WTC11 (cell line): ENCODE results near the gene MDN1. TPM values are rescaled to one million over a fixed set of nuclear protein-coding genes. Genes with fewer than 3 reads are reported as not detected.

ENCODE experiments used
- ATAC-seq: fragments of 200-7000 bp; cut with Tn5 transposase; 2 replicates; pipeline ENCODE4 v1.10.0; 2021; ENCODE audit warnings: mild to moderate bottlenecking, moderate library complexity
- CTCF ChIA-PET: fragments of 300-600 bp; sonication (Branson Sonifier 250); formaldehyde crosslinking; loops from one replicate; lab custom pipeline; 2021; ENCODE audit warnings: antibody characterized with exemption; lab: Charles Lee
- POLR2A ChIA-PET: fragments of 350-600 bp; sonication (Branson Sonifier 250); formaldehyde crosslinking; loops from one replicate; lab custom pipeline; 2021; ENCODE audit warnings: antibody characterized with exemption; lab: Charles Lee
- DNase-seq: peaks from one replicate; pipeline ENCODE4 v3.0.0; 2021; ENCODE audit warnings: low spot score
- H3K27ac Mint-ChIP-seq: 2 replicates; pipeline ENCODE4 v1.8.0; 2021; ENCODE audit warnings: mixed read lengths
- H3K27me3 Mint-ChIP-seq: 2 replicates; pipeline ENCODE4 v1.8.0; 2021; ENCODE audit warnings: low read depth, mild to moderate bottlenecking, moderate library complexity, mixed read lengths
- H3K36me3 Mint-ChIP-seq: 2 replicates; pipeline ENCODE4 v1.8.0; 2021; ENCODE audit warnings: mixed read lengths
- H3K4me1 Mint-ChIP-seq: 2 replicates; pipeline ENCODE4 v1.8.0; 2022; ENCODE audit warnings: mixed read lengths
- H3K4me3 Mint-ChIP-seq: 2 replicates; pipeline ENCODE4 v1.8.0; 2021; ENCODE audit warnings: mild to moderate bottlenecking, moderate library complexity, mixed read lengths
- H3K9me3 Mint-ChIP-seq: 2 replicates; pipeline ENCODE4 v1.8.0; 2021; ENCODE audit warnings: mixed read lengths
- NFE2L1 ChIP-seq: sonication (generic); formaldehyde crosslinking; IDR thresholded peaks from 2 replicates; pipeline ENCODE4 v1.8.1; 2023; ENCODE audit warnings: missing genetic modification reagents
- NR1H2 ChIP-seq: sonication (generic); formaldehyde crosslinking; IDR thresholded peaks from 2 replicates; pipeline ENCODE4 v1.9.0; 2021; ENCODE audit warnings: mild to moderate bottlenecking, moderate library complexity, missing genetic modification reagents
- TEAD1 ChIP-seq: sonication (generic); formaldehyde crosslinking; IDR thresholded peaks from 2 replicates; pipeline ENCODE4 v1.8.0; 2022; ENCODE audit warnings: mild to moderate bottlenecking, missing genetic modification reagents
- ZNF138 ChIP-seq: sonication (generic); formaldehyde crosslinking; conservative IDR thresholded peaks from 2 replicates; pipeline ENCODE4 v1.8.1; 2022; ENCODE audit warnings: mild to moderate bottlenecking, moderate library complexity, missing genetic modification reagents
- ZNF317 ChIP-seq: sonication (generic); formaldehyde crosslinking; IDR thresholded peaks from 2 replicates; pipeline ENCODE4 v1.8.1; 2023; ENCODE audit warnings: low read depth, mild to moderate bottlenecking, moderate library complexity, missing genetic modification reagents, borderline replicate concordance
- total RNA-seq: library from RNA; stranded (reverse); gene quantifications from 3 replicates; pipeline ENCODE4 v1.2.3, GENCODE V29; 2021
- TF ChIP-seq, protein P1 (sequence below): sonication (generic); formaldehyde crosslinking; IDR thresholded peaks from 2 replicates; pipeline ENCODE4 v1.8.0; 2023; ENCODE audit warnings: missing genetic modification reagents, mild to moderate bottlenecking, borderline replicate concordance
- TF ChIP-seq, protein P2 (sequence below): fragments of 250-450 bp; sonication (Bioruptor Pico); conservative IDR thresholded peaks from 2 replicates; pipeline ENCODE4 v1.9.0; 2021; ENCODE audit warnings: mild to moderate bottlenecking
- TF ChIP-seq, protein P3 (sequence below): fragments of 200-600 bp; IDR thresholded peaks from 2 replicates; pipeline ENCODE4 v1.8.0; 2022; ENCODE audit warnings: antibody characterized with exemption
- TF ChIP-seq, protein P4 (sequence below): sonication (generic); formaldehyde crosslinking; IDR thresholded peaks from 2 replicates; pipeline ENCODE4 v1.8.1; 2023; ENCODE audit warnings: mild to moderate bottlenecking, missing genetic modification reagents, borderline replicate concordance

The MDN1 gene
- total RNA-seq, 1 experiment from 2014 or later, result 195 TPM

DNA sequence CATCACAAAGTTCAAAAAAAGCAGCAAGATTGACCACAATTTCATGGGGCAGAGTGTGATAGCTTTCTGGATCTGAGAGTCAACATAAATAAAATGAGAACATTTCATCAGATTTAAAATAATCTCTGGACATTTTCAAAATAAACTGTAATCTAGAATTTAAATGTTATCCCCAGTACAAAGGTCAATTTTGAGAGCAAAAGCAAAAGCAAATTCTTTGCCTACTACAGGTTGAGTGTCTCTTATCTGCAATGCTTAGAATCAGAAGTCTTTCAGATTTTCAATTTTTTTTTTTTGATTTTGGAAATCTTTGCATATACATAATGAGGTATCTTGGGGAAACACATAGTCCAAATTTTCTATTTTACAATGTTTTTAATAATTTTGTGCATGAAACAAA, 113.5 kb downstream of the MDN1 start:
- no peaks in the 10 kb centered on the region for H3K9me3 Mint-ChIP-seq

More for the DNA sequence above, 113.5 kb downstream of the MDN1 start:
- ChIA-PET CTCF (no interaction called here), POLR2A (no interaction called here)
- Mint-ChIP-seq H3K27me3 (no peaks in the 10 kb centered on the region), H3K27ac (no peak overlapping the region; the same call in 1 of the 2 replicates), H3K4me3 (no peak overlapping the region), H3K4me1 (no peaks in the 10 kb centered on the region), H3K36me3 (peaks cover 89% of the 10 kb centered on the region)
- TF ChIP-seq ZNF138 (CRISPR knock-in tag), result no peak
- no peak for TF ChIP-seq ZNF317 (CRISPR knock-in tag)
- TF ChIP-seq, protein P1, sequence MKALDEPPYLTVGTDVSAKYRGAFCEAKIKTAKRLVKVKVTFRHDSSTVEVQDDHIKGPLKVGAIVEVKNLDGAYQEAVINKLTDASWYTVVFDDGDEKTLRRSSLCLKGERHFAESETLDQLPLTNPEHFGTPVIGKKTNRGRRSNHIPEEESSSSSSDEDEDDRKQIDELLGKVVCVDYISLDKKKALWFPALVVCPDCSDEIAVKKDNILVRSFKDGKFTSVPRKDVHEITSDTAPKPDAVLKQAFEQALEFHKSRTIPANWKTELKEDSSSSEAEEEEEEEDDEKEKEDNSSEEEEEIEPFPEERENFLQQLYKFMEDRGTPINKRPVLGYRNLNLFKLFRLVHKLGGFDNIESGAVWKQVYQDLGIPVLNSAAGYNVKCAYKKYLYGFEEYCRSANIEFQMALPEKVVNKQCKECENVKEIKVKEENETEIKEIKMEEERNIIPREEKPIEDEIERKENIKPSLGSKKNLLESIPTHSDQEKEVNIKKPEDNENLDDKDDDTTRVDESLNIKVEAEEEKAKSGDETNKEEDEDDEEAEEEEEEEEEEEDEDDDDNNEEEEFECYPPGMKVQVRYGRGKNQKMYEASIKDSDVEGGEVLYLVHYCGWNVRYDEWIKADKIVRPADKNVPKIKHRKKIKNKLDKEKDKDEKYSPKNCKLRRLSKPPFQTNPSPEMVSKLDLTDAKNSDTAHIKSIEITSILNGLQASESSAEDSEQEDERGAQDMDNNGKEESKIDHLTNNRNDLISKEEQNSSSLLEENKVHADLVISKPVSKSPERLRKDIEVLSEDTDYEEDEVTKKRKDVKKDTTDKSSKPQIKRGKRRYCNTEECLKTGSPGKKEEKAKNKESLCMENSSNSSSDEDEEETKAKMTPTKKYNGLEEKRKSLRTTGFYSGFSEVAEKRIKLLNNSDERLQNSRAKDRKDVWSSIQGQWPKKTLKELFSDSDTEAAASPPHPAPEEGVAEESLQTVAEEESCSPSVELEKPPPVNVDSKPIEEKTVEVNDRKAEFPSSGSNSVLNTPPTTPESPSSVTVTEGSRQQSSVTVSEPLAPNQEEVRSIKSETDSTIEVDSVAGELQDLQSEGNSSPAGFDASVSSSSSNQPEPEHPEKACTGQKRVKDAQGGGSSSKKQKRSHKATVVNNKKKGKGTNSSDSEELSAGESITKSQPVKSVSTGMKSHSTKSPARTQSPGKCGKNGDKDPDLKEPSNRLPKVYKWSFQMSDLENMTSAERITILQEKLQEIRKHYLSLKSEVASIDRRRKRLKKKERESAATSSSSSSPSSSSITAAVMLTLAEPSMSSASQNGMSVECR (CRISPR knock-in tag), result no peak
- TF ChIP-seq, protein P2, sequence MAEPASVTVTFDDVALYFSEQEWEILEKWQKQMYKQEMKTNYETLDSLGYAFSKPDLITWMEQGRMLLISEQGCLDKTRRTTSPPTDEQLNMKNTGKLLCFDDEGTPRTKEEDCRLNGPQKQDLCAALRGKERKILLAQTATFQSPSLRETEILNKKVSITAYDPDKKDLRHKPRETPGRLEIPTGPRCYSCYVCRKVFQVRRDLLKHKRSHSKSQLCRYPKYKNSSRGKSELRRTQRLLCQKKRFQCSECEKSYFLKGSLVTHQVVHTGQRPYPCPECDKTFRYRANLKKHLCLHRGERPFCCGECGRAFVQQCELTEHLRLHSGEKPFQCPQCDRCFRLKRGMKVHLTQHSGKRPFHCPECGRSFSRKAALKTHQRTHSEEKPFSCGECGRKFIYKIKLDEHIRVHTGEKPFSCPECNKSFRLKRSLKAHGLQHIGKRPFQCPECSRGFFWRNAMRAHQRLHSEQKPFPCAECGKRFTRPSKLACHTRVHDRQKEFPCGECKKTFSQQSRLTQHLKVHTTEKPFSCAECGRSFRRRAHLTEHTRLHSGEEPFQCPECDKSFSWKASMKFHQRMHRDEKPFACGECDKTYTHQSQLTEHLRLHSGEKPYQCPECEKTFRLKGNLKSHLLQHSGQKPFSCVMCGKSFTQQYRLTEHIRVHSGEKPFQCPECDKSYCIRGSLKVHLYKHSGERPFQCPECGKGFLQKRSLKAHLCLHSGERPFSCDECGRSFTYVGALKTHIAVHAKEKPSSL (CRISPR knock-in tag), result no peak
- no peak for TF ChIP-seq NFE2L1 (CRISPR knock-in tag)
- TF ChIP-seq TEAD1 (CRISPR knock-in tag), result no peak
- TF ChIP-seq NR1H2 (CRISPR knock-in tag), result no peak
- TF ChIP-seq, protein P3, sequence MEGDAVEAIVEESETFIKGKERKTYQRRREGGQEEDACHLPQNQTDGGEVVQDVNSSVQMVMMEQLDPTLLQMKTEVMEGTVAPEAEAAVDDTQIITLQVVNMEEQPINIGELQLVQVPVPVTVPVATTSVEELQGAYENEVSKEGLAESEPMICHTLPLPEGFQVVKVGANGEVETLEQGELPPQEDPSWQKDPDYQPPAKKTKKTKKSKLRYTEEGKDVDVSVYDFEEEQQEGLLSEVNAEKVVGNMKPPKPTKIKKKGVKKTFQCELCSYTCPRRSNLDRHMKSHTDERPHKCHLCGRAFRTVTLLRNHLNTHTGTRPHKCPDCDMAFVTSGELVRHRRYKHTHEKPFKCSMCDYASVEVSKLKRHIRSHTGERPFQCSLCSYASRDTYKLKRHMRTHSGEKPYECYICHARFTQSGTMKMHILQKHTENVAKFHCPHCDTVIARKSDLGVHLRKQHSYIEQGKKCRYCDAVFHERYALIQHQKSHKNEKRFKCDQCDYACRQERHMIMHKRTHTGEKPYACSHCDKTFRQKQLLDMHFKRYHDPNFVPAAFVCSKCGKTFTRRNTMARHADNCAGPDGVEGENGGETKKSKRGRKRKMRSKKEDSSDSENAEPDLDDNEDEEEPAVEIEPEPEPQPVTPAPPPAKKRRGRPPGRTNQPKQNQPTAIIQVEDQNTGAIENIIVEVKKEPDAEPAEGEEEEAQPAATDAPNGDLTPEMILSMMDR, result no peak
- TF ChIP-seq, protein P4, sequence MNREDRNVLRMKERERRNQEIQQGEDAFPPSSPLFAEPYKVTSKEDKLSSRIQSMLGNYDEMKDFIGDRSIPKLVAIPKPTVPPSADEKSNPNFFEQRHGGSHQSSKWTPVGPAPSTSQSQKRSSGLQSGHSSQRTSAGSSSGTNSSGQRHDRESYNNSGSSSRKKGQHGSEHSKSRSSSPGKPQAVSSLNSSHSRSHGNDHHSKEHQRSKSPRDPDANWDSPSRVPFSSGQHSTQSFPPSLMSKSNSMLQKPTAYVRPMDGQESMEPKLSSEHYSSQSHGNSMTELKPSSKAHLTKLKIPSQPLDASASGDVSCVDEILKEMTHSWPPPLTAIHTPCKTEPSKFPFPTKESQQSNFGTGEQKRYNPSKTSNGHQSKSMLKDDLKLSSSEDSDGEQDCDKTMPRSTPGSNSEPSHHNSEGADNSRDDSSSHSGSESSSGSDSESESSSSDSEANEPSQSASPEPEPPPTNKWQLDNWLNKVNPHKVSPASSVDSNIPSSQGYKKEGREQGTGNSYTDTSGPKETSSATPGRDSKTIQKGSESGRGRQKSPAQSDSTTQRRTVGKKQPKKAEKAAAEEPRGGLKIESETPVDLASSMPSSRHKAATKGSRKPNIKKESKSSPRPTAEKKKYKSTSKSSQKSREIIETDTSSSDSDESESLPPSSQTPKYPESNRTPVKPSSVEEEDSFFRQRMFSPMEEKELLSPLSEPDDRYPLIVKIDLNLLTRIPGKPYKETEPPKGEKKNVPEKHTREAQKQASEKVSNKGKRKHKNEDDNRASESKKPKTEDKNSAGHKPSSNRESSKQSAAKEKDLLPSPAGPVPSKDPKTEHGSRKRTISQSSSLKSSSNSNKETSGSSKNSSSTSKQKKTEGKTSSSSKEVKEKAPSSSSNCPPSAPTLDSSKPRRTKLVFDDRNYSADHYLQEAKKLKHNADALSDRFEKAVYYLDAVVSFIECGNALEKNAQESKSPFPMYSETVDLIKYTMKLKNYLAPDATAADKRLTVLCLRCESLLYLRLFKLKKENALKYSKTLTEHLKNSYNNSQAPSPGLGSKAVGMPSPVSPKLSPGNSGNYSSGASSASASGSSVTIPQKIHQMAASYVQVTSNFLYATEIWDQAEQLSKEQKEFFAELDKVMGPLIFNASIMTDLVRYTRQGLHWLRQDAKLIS, result no peak
- ATAC-seq, result no peak
- DNase-seq, result no peak
